ENCODE measurements around the gene PNPLA7. TPM values are rescaled to one million over a fixed set of nuclear protein-coding genes. Genes with fewer than 3 reads are reported as not detected.

The PNPLA7 gene
- total and polyA plus RNA-seq, 10 of the 15 experiments (the other 5 are each of a cell fraction or from before 2014, with no cell fraction given): 0.04 to 0.85 (median 0.19) TPM; not detected in 1

- intact Hi-C loops (cut with micrococcal nuclease; ENCODE audit: unreplicated experiment) (no loop called here), in situ Hi-C loops (cut with MboI) (no loop called here)
- ChIA-PET CTCF (no interaction called here), SMC1A (ENCODE audit: uncharacterized antibody, unreplicated experiment) (no interaction called here), POLR2A (no interaction called here), RAD21 (ENCODE audit: unreplicated experiment) (no interaction called here)
- no peak for TF ChIP-seq PRDM15 (CRISPR knock-in tag; IDR thresholded peaks at IDR 0.05)
- no peak overlapping the region for H3K27ac ChIP-seq (ENCODE audit: control insufficient read depth, insufficient read depth)
- BruUV-seq (replicated peaks): no TSS peak
- no peak for FAIRE-seq
- H3K4me3 ChIP-seq: no peak overlapping the region
- no peaks in the 10 kb centered on the region for H3K9me3 ChIP-seq (replicated peaks; ENCODE audit: control insufficient read depth, insufficient read depth, low read length)
- H3K4me1 ChIP-seq (ENCODE audit: control insufficient read depth, insufficient read depth, low read length): no peaks in the 10 kb centered on the region
- H2AFZ ChIP-seq (ENCODE audit: control insufficient read depth, low read depth, low read length): no peak overlapping the region
- H3K27me3 ChIP-seq (replicated peaks in 1 of 2; ENCODE audit: control insufficient read depth in 2 of 2, insufficient read depth in 2 of 2, low read length in 1 of 2): no peaks in the 10 kb centered on the region
- H3K9ac ChIP-seq (ENCODE audit: control insufficient read depth, insufficient read depth, low read length): no peak overlapping the region
- H3K79me2 ChIP-seq (ENCODE audit: control insufficient read depth, insufficient read depth, low read length): no peaks in the 10 kb centered on the region
- H4K20me1 ChIP-seq (ENCODE audit: control insufficient read depth, insufficient read depth): no peaks in the 10 kb centered on the region
- H3K36me3 ChIP-seq (ENCODE audit: control insufficient read depth in 2 of 2, insufficient read depth in 2 of 2, low read length in 1 of 2): no peaks in the 10 kb centered on the region
- peak; percentile 83 for ATAC-seq
- 64% methylated on average over 10 of the region's 20 CpGs for WGBS (ENCODE audit: insufficient coverage, insufficient replicate concordance, low lambda C conversion rate, missing lambda C conversion rate)
- no peak overlapping the region for H3K4me2 ChIP-seq (ENCODE audit: control insufficient read depth, insufficient read depth)
- no peak for DNase-seq (ENCODE audit: low read depth, low spot score)
Observed at GRCh38 chr9:137492464-137493363, 57.5 kb downstream of the PNPLA7 start.

All from GM12878 (cell line).